ENCODE measurements around the gene RNF157. TPM values are rescaled to one million over a fixed set of nuclear protein-coding genes. Genes with fewer than 3 reads are reported as not detected.
A peak's percentile ranks its signal among the peaks of the same experiment; 100 is the strongest.

The RNF157 gene
- 0.29 and 0.36 TPM in 2 replicates for total RNA-seq

DNA sequence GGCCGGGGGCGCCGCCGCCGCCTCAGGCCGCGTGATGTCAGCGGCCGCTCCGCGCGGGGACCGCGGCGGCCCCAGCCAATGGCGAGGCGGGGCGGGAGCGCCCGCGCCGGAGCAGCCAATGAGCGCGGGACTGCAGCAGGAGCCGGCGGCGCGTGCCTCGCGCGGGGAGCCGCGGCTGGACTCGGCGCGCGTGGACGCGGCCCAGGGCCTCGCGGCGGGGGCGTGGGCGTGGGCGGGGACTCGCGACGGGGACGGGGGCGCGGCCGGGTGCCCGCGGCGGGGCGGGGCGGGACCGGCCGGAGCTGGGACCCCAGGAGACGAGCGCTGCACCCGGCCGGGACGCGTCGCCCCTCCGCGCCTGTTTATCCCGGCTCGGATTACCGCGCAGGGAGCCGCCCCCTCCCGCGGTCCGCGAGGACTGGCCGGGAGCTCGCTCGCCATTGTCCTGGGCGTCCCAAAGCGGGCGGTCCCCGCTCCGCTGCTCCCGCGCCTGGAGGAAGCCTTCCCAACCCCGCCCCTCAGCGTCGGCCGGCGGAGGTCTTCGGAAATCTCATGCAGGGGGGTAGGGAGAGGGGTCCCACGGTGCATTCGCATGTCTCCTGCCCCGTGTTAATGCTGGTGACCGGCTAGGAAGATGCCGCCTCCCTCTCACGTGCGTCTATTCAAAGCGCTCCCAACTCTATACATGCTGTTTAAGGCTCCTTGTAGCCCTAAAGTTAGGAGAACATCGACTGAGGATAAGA lies at the start of gene RNF157:
TSS of gene RNF157 (minus strand) at position 33 of the 743 bp plus-strand sequence. CDS start 253 bp downstream, outside the sequence.
- H3K36me3 ChIP-seq (ENCODE audit: insufficient read depth, low read length) = no peaks in the 10 kb centered on the region
- no peak within 1 kb of the TSS for H3K27ac ChIP-seq (ENCODE audit: low read depth, low read length)
- H3K4me3 ChIP-seq (ENCODE audit: insufficient read depth, low read length) = peak within 1 kb of the TSS; percentile 74
- H3K27me3 ChIP-seq (ENCODE audit: insufficient read depth, low read length) = peaks cover 66% of the 10 kb centered on the region
- peak; percentile 96 for DNase-seq (ENCODE audit: insufficient read length, low spot score, missing footprints)
- no peaks in the 10 kb centered on the region for H4K20me1 ChIP-seq (ENCODE audit: insufficient read depth, low read length)
- H3K79me2 ChIP-seq (ENCODE audit: insufficient read depth, low read length) = no peaks in the 10 kb centered on the region
- H3K4me2 ChIP-seq (ENCODE audit: insufficient read depth, low read length) = peak within 1 kb of the TSS; percentile 97
- no peaks in the 10 kb centered on the region for H3K9me3 ChIP-seq (ENCODE audit: low read depth, low read length)
- peak within 1 kb of the TSS; percentile 94 for H2AFZ ChIP-seq (ENCODE audit: low read length)
- TF ChIP-seq, protein P1, sequence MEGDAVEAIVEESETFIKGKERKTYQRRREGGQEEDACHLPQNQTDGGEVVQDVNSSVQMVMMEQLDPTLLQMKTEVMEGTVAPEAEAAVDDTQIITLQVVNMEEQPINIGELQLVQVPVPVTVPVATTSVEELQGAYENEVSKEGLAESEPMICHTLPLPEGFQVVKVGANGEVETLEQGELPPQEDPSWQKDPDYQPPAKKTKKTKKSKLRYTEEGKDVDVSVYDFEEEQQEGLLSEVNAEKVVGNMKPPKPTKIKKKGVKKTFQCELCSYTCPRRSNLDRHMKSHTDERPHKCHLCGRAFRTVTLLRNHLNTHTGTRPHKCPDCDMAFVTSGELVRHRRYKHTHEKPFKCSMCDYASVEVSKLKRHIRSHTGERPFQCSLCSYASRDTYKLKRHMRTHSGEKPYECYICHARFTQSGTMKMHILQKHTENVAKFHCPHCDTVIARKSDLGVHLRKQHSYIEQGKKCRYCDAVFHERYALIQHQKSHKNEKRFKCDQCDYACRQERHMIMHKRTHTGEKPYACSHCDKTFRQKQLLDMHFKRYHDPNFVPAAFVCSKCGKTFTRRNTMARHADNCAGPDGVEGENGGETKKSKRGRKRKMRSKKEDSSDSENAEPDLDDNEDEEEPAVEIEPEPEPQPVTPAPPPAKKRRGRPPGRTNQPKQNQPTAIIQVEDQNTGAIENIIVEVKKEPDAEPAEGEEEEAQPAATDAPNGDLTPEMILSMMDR (IDR thresholded peaks at IDR 0.05; ENCODE audit: extremely low read depth, low read depth, low read length) = no peak
- peaks cover 7% of the 10 kb centered on the region for H3K4me1 ChIP-seq (ENCODE audit: insufficient read depth, low read length)

DNA sequence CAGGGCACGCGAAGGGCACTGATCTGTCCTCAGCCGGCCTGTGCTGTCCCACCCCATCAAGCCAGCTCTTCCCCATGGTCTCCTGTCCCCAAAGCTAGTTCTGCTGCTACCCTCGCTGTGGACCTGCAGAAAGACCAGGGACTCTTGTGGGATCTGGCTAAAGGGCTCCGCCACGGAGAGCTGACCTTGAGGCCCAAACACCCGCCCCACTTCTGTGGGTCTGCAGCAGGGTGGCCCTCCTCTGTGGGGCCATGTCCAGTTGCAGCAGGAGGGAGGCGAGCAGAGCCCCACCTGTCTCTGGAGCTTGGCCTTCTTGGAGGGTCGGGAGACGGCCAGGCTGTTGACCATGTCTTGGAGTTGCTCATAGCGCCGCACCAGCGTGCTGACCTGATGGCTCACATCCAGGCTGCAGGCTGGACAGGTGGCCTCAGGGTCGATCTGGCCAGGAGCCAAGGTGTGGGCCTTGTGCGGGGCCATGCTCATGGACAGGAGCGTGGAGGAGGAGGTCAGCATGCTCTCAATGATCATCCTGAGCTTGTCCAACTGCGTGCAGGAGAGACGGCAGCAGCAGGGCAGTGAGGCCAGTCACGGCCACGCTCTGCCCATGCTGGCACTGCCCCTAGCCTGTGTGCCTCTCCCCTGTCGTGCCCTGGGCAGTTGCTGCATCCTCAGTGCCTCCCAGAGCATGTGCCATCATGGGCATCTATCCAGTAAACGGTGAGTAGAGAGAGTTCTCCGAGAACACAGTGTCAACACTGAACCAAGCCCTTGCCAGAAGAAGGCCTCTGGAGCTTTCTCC lies 41.5 kb upstream of the RNF157 start:
- Histone ChIP-seq H3K4me3 (ENCODE audit: insufficient read depth, low read length) (no peak overlapping the region), H3K9me3 (ENCODE audit: low read depth, low read length) (no peaks in the 10 kb centered on the region), H4K20me1 (ENCODE audit: insufficient read depth, low read length) (no peaks in the 10 kb centered on the region), H3K4me1 (ENCODE audit: insufficient read depth, low read length) (peaks cover 5% of the 10 kb centered on the region), H2AFZ (ENCODE audit: low read length) (no peak overlapping the region), H3K36me3 (ENCODE audit: insufficient read depth, low read length) (no peaks in the 10 kb centered on the region), H3K27ac (ENCODE audit: low read depth, low read length) (no peak overlapping the region), H3K4me2 (ENCODE audit: insufficient read depth, low read length) (no peak overlapping the region), H3K27me3 (ENCODE audit: insufficient read depth, low read length) (no peaks in the 10 kb centered on the region), H3K79me2 (ENCODE audit: insufficient read depth, low read length) (no peaks in the 10 kb centered on the region)
- TF ChIP-seq, protein P1 (IDR thresholded peaks at IDR 0.05; ENCODE audit: extremely low read depth, low read depth, low read length) = no peak
- peak; percentile 74 for DNase-seq (ENCODE audit: insufficient read length, low spot score, missing footprints)

DNA sequence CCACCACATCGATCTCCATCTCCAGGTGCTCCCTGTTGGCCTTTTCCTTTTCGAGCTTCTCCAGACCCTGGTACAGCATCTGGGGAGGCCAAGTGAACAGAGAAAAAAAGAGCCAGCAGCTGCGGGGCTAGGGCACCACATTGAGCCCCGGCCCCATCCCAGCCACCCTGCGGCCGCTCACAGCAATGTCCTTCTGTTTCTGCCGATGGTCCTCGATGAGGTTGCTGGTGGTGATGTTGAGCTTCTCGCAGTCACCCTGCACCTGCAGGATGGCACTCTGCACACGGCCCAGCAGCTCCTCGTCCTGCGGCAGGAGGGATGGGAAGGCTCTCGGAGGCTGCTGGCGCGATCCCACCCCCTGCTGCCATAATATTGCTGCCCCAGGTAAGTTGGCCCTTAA lies 40.4 kb upstream of the RNF157 start:
- H2AFZ ChIP-seq (ENCODE audit: low read length) = no peak overlapping the region
- no peaks in the 10 kb centered on the region for H4K20me1 ChIP-seq (ENCODE audit: insufficient read depth, low read length)
- no peaks in the 10 kb centered on the region for H3K9me3 ChIP-seq (ENCODE audit: low read depth, low read length)
- peaks cover 5% of the 10 kb centered on the region for H3K4me1 ChIP-seq (ENCODE audit: insufficient read depth, low read length)
- H3K4me3 ChIP-seq (ENCODE audit: insufficient read depth, low read length) = no peak overlapping the region
- TF ChIP-seq, protein P1 (IDR thresholded peaks at IDR 0.05; ENCODE audit: extremely low read depth, low read depth, low read length) = no peak
- no peak overlapping the region for H3K4me2 ChIP-seq (ENCODE audit: insufficient read depth, low read length)
- no peak overlapping the region for H3K27ac ChIP-seq (ENCODE audit: low read depth, low read length)
- H3K27me3 ChIP-seq (ENCODE audit: insufficient read depth, low read length) = no peaks in the 10 kb centered on the region
- H3K36me3 ChIP-seq (ENCODE audit: insufficient read depth, low read length) = no peaks in the 10 kb centered on the region
- no peaks in the 10 kb centered on the region for H3K79me2 ChIP-seq (ENCODE audit: insufficient read depth, low read length)
- no peak for DNase-seq (ENCODE audit: insufficient read length, low spot score, missing footprints)

DNA sequence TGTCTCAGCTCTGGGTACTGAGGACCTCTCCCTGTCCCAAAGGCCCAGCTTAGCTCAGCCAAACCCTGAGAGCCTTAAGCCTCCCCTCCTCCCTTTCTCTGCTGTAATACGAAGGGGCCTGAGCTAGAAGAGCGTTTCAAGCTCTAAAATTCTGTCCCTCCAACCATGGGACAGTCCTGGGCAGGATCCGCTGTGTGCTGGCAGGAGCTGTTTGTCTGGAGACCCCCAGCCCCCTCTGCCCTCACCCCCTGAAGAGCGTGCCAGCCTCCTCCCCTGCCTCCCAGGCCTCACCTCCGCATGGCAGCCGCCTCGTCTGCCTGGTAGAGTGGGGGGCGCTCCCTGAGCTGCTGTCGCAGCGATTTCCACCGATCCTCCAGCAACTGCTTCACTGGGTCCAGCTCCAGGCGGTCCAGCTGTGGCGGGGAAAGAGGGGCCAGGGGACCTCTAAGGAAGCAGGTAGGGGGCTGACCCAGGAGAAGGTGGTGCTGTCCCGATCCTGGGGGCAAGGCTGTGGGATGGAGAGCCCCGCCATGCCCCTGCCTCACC lies 39.5 kb upstream of the RNF157 start:
- peaks cover 5% of the 10 kb centered on the region for H3K4me1 ChIP-seq (ENCODE audit: insufficient read depth, low read length)
- TF ChIP-seq, protein P1 (IDR thresholded peaks at IDR 0.05; ENCODE audit: extremely low read depth, low read depth, low read length) = no peak
- H3K9me3 ChIP-seq (ENCODE audit: low read depth, low read length) = no peaks in the 10 kb centered on the region
- H4K20me1 ChIP-seq (ENCODE audit: insufficient read depth, low read length) = no peaks in the 10 kb centered on the region
- no peak overlapping the region for H2AFZ ChIP-seq (ENCODE audit: low read length)
- DNase-seq (ENCODE audit: insufficient read length, low spot score, missing footprints) = peak; percentile 69
- H3K27ac ChIP-seq (ENCODE audit: low read depth, low read length) = no peak overlapping the region
- H3K4me3 ChIP-seq (ENCODE audit: insufficient read depth, low read length) = no peak overlapping the region
- no peaks in the 10 kb centered on the region for H3K79me2 ChIP-seq (ENCODE audit: insufficient read depth, low read length)
- no peaks in the 10 kb centered on the region for H3K27me3 ChIP-seq (ENCODE audit: insufficient read depth, low read length)
- H3K36me3 ChIP-seq (ENCODE audit: insufficient read depth, low read length) = no peaks in the 10 kb centered on the region
- no peak overlapping the region for H3K4me2 ChIP-seq (ENCODE audit: insufficient read depth, low read length)

Measured in osteoblast (primary cell).